Activated CD4-positive, alpha-beta T cell treated with anti-CD3 and anti-CD28 coated beads, Interleukin-2, amount 50 U/mL, for 48 hours (primary cell): ENCODE measurements around the gene MRPS26.
"Not testable (repeated sequence)": the region's sequence is repeated elsewhere in the genome, so short reads cannot be mapped to it uniquely, and the experiment has no call there.

Source experiments
- DNase-seq, 2 experiments: peaks; one replicate each; pipeline ENCODE4 v3.0.0-alpha.2; 2020

Gene MRPS26

DNA sequence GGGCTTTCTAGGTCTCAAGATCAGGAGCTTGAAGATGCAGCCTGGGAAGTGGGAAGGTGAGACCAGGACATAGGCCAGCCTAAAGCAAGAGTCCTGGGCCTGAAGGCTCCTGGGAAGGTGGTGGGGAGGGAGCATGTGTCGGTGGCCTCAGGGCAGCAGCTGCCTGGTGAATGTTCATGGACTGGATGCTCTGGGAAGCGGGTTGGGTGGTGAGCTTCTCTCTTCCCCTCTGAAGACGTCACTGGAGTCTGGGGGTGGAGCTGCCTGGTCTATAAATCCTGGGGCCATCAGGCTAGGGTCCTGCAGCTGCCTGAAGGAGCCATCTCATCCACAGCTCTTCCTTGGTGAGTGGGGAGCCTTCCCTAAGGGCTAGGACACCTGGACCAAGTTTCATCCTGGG, 2.5 kb upstream of the MRPS26 start, which contains the start of gene GNRH2:
Gene GNRH2, plus strand, starts transcription at position 301 of the 400 bp plus-strand sequence. CDS start 793 bp downstream, outside the sequence.
- DNase-seq, result no peak

DNA sequence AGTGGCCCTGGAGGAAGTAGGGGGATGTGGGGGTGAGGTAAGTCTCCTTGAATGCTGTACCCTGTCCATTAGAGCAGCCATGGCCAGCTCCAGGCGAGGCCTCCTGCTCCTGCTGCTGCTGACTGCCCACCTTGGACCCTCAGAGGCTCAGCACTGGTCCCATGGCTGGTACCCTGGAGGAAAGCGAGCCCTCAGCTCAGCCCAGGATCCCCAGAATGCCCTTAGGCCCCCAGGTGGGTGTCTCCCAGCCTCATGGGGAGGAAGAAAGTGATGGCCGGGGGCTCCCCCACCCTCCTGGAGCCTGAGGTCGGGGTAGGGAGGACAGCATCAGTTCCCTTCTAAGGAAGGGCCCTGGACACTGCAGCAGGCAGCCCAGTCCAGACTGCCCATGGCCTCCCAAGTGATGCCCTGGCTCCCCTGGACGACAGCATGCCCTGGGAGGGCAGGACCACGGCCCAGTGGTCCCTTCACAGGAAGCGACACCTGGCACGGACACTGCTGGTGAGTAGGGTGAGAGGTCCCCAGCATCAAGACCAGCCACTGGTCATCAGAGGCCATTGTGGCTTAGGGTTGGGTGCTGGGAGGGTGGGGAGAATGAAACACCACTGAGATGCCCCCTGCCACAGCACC, 1.4 kb upstream of the MRPS26 start:
- no peak for DNase-seq

DNA sequence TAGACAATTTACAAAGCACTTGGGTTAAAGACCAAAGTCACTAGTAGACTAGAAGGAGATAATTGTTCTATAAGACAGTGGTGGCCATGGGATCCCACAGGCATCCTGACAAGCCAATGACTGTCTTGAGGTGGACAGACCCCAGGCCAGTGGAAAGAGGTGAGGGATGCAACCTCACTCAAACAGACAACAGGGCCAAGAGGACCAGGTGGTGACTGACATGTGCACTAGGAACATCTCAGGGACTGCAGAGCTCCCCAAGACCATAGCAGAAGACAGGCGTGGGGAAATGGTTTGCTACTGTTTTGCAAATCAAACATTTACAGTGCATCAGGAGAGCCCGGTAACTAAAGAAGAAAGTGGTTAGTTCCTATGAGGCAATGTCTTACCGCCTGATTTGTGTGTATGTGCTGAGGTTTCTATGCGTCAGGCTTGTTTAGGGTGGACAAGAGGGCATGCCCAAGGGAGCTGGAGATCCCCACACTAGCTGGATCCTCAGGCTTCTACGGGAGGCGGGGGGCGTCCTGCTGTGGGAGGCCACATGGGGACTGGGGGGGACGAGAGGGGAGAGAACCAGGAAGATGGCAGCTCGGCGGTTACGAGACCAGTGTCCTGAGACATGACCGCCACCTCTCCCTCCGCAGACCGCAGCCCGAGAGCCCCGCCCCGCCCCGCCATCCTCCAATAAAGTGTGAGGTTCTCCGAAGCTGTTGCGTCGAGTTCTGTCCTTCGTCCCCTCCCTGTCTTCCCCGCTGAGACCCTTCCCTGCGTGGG, 623 bp upstream of the MRPS26 start:
- DNase-seq, result peak; percentile 77 to 81

DNA sequence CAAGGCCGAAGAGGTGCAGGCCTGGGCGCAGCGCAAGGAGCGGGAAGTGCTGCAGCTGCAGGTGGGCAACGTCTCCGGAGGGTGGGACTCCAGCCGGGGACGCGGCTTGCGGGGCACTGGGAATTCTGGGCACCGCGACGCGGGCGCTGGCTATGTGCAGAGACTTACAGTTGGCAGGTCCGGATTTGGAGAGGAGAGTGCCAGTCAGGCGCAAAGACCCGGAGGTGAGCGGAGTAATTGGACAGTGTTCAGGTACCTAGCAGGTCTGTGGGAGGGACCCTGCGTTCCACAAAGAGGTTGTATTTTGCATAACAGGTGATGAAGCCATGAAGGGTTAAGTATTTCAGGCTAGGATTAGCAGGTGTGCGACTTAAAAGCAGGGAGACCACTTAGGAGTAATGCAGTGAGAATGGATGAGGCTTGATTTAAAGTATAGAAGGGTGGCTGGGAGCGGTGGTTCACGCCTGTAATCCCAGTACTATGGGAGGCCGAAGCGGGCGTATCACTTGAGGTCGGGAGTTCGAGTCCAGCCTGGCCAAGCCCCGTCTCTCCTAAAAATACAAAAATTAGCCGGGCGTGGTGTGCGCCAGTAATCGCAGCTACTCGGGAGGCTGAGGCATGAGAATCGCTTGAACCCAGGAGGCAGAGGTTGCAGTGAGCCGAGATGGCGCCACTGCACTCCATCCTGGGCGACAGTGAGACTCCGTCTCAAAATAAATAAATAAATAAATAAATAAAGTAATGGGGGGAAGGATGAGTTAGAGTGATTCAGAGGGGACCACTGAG, 1.0 kb downstream of the MRPS26 start:
- DNase-seq, result peak in 1 of 2 experiments; percentile 34

DNA sequence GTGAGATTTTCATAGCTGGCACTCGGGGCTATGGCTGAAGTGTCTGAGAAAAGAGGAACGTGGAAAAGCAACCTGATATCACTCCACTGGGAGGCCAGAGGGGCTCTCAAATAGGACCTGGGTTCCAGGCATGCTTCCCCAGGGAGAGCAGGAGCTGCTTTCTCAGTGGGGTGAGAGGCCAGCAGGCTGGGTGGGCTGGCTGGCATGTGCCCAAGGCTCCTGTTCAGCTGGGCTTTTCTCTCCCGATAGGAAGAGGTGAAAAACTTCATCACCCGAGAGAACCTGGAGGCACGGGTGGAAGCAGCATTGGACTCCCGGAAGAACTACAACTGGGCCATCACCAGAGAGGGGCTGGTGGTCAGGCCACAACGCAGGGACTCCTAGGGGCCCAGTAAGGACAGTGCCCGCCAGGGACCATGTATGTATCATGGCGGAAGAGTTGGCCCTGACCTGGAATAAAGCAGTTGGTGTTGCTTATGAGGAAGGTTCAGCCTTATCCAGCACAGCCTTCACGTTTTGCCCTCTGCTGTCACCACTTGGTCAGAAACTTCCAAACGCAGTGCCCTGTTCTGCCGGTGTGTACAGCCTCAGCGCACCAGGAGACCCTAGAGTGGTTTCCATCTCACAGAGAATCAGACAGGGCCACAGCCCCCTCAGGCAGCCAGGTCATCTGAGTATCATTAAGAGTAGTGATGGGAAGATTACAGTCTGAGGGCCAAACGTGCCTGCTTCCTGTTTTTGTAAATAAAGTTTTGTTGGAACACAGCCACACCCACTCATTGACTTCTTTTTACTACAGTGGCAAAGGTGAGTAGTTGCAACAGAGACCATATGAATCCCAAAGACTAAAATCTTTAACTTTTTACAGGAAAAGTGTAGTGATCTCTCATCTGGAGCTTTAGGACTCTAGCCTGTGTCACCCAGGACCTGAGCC, 1.9 kb downstream of the MRPS26 start:
- DNase-seq, result no peak

DNA sequence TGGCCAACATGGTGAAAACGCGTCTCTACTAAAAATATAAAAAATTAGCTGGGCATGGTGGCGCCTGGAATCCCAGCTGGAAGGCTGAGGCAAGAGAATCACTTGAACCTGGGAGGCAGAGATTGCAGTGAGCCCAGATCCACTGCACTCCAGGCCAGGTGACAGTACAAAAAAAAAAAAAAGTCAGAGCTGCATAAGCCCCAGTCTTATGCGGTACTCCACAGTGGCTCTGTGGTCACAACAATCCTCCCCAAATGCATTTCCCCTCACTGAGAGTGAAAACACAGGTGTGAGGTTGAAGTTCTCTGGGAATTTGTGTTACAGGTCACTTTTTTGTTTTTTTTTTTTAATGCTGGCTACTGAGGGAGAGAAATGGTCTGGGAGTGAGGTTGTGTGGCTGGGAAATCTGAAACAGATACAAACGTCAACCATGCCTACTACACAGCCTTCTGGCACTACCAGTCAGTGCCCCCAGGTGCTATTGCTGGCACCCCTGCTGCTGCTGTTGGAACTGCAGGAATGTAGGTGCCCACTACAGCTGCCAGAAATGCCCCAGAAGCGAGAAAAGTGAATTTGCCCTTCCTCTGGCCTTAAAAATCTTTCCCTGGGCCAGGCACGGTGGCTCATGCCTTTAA, 5.7 kb downstream of the MRPS26 start:
- no peak for DNase-seq

DNA sequence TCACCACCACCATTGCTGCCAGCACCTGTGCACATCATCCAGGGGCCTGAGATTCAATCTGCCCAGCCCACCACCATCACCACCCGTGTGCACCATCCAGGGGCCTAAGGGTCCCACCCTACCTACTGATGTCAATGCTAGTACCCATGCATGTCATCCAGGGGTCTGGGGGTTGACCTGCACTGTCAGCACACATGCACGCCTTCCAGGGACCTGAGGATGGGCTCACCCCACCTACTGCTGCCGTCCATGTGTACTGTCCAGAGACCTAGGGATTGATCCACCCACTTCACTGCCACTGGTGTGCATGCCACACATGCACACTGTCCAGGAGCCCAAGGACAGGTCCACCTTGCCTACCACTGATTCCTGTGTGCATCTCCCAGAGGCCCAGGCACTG, 13.6 kb downstream of the MRPS26 start:
- no peak for DNase-seq

DNA sequence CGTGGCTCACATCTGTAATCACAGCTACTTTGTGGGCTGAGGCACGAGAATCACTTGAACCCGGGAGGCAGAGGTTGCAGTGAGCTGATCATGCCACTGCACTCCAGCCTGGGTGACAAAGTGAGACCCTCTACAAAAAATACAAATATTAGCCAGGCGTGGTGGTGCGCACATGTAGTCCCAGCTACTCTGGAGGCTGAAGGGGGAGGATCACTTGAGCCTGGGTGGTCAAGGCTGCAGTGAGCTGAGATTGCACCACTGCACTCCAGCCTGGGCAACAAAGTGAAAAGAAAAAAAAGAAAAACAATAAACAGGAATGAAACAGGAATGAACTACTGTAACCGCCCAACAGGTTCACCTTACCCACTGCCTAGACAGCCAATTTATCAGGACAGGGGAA, 18.3 kb downstream of the MRPS26 start:
- DNase-seq, result not testable (repeated sequence)

DNA sequence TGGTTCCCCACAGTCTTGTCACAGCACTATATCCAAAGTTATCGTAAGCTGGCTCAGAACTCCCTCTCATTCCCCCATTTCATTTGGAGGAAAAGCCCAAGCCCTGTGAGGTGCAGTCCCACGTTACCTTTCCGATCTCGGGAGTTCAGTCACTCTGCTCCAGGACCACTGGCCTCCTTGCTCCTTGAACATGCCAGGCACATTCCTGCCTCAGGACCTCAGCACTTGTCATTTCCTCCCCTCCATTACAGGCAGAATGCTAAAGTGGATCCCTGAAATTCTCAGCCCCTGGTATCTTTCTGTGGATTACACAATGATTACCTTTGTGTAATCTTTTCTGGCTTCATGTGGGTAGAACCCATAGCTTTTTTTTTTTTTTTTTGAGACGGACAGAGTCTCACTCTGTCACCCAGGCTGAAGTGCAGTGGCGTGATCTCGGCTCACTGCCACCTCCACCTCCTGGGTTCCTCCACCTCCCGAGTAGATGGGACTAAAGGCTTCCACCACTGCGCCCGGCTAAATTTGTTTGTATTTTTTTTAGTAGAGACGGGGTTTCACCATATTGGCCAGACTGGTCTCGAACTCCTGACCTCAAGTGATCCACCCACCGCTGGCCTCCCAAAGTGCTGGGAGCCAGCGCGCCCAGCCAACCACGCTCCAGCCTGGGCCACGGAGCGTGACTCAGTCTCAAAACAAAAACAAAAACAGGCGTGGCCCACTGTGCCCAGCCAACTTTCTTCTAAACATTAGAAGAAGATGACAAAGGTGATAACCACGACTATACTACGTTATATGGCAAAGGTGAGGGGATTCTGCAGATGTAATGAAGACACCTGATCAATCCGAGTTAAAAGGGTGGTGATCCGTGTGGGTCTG, 21.5 kb downstream of the MRPS26 start:
- no peak for DNase-seq

DNA sequence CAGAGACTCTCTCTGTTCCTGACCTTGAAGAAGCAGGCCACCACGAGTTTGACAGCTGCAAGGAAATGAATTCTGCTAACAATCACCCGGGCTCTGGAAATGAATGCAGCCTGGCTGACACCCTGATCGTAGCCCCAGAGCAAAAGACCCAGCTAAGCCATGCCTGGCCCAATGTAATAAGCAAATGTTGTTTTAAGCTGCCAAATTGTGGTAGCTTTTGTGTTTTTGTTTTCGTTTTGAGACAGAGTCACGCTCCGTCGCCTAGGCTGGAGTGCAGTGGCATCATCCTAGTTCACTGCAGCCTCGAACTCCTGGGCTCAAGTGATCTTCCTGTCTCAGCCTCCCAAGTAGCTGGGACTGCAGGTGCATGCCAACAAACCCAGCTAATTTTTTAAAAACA, 22.2 kb downstream of the MRPS26 start:
- no peak for DNase-seq

DNA sequence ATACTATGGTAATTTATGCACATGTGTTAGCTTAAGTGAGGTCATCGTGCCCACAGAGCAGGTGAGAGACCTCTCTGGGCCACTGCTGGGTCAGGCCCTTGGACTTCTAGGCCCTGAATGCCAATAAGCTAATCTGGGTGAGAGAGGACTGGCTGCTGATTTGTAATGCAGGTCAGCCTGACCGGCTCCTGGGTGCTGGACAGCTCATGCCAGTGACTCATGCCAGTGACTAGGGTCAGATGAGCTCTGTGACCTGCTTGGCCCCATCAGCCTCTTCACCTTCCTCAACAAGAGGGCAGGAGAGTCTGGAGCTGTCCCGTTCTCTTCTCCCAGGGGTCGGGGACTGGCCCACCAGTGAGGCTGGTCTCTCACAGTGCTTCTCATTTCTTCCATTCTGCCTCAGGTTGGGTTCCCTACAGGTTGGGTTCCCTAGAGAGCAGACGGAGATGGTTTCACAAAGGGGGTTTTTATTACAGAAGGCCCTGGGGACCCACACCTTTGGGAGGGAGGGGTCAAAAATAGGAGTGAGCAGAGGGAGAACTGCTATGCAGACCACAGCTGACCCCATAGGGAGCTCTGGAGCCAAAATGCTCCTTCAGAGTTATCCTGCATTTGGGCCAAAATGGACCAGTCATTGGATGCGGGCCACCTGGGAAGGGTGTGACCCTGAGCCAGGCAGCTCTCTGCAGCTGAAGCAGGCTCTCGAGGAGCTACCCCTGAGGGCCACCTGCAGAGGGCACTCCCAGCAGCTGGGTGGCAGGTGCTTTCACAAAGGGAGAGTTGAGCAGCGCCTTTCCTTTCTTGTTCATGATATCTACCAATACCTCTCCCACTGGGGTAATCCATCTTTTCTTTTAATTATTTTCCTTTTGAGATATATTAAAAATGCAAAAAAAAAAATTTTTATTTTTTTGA, 23.4 kb downstream of the MRPS26 start:
- DNase-seq, result no peak

DNA sequence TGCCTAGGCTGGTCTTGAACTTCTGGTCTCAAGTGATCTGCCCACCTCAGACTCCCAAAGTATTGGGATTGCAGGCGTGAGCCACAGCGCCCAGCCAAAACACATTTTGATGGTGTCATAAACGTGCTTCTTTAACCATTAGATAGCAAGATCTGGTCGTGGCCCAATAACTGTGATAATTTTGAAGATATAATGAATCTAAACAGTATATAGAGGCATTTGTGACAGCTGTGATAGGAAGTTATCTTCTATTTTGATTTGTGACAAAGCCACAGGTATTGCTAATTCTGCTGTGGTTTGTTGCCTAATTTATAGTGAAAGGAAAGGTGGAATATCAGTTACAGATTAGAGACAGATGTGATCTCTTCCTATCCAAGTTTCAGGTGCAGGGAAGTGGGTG, 24.9 kb downstream of the MRPS26 start:
- DNase-seq, result no peak

DNA sequence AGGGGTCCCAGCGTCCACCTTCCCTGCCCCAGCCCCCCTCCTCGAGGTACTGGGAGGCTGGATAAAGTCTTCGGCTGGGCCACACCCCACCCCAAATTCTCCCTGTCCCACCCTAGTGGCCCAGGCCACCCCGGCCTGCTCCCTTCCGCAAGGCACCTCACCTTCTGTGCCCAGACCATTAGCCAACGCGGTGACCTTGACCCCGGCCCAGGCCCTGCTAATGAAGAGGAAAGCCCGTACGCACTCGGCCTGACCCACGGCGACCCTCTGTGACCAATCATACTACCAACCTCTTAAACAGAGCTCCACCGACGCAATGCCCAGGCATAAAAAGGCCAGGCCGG, 25.4 kb downstream of the MRPS26 start:
- DNase-seq, result no peak

DNA sequence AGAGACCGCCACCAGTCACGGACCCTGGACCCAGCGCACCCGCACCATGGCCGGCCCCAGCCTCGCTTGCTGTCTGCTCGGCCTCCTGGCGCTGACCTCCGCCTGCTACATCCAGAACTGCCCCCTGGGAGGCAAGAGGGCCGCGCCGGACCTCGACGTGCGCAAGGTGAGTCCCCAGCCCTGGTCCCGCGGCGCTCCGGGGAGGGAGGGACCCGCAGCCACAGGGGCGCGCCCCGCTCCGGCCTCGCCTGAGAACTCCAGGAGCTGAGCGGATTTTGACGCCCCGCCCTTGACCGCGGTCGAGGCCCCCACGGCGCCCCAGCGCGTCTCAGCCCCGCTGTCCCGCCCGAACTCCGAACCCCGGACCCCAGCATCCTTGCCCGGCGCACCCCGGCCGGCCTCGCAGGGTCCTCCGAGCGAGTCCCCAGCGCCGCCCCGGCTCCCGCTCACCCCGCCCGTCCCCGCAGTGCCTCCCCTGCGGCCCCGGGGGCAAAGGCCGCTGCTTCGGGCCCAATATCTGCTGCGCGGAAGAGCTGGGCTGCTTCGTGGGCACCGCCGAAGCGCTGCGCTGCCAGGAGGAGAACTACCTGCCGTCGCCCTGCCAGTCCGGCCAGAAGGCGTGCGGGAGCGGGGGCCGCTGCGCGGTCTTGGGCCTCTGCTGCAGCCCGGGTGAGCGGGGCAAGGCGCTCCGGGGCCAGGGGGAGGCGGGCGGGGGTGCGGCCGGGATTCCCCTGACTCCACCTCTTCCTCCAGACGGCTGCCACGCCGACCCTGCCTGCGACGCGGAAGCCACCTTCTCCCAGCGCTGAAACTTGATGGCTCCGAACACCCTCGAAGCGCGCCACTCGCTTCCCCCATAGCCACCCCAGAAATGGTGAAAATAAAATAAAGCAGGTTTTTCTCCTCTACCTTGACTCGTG, 26.0 kb downstream of the MRPS26 start, which contains the start of gene OXT:
Gene OXT, plus strand, starts transcription at position 11 of the 920 bp plus-strand sequence. Its CDS starts 36 bp downstream, at position 47.
- DNase-seq, result peak; percentile 70 to 77

DNA sequence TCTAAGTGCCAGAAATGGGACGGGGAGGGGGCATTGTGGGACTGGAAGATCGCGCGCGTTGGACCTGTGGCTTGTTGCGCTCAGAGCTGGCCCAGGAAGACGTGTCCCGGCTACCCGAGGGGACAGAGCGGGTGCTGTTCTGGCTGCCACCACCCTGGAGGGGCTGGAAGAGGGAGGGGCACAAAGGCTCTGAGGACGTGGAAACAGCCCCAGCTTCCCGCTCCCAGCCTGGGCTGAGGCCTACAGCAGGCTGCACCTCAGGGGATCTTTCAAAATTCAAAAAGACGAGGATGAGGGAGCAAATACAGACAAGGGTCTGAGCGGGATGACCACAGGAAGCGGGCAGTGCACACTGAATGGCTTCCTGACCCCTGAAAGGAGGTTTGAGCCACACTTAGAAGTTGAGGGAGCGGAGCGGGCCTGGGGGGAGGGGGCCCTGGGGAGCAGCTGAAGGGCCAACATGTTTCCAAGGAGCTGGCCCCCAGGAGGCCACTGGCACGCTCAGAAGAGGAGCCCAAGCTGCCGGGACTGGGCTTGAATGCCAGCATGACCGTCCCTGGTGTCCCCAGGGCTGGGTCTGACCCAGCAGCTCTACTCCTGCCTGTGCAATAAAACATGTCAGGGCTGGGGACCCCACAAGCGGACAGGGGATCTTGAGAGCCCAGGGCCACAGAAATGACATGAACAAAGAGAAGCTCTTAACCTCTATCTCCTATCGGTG, 26.8 kb downstream of the MRPS26 start:
- no peak for DNase-seq

DNA sequence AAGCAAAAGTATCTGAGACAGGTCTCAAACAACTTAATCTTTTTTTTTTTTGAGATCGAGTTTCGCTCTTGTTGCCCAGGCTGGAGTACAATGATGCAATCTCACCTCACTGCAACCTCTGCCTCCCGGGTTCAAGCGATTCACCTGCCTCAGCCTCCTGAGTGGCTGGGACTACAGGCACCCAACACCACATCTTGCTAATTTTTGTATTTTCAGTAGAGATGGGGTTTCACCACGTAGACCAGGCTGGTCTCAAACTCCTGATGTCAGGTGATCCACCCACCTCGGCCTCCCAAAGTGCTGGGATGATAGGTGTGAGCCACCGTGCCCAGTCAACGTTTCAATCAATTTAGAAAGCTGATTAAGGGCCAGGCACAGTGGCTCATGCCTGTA, 27.4 kb downstream of the MRPS26 start:
- DNase-seq, result not testable (repeated sequence)

DNA sequence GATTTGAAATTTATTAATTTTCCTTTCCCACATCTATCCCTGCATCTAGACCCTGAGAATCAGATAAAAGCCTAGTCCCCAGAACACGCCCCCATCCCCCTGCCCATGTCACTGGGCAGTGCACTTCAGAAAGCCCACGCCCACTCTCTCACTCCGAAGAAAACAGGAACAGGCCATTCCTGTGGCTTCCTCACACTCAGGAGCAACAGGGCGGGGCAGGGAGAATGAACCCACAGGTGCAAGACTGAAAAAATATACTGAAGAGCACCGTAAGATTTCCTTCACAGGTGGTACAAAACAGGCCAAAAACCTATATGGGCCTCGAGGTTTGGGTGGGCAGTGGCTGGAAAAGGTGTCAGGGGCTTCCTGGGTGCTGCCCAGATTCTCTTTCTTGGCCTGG, 29.0 kb downstream of the MRPS26 start:
- DNase-seq, result no peak

DNA sequence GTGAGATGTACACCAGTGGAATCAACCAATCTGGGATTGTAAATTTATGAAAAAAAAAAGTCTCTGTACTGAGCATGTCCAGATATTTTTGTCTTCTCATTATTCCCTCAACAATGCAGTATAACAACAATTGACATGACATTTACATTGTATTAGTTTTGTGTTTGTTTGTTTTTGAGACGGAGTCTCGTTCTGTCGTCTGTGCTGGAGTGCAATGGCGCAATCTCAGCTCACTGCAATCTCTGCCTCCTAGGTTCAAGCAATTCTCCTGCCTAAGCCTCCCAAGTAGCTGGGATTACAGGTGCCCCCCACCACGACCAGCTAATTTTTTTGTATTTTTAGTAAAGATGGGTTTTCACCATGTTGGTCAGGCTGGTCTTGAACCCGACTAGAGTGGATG, 29.5 kb downstream of the MRPS26 start:
- DNase-seq, result not testable (repeated sequence)
